HG02571 (cell line): ENCODE data around the gene GHRL.

Experiments used
- ATAC-seq: cut with Tn5 transposase; IDR thresholded peaks from one replicate; pipeline ENCODE4 v1.9.1; 2021; ENCODE audit warnings: mild to moderate bottlenecking, moderate library complexity; ENCODE audit not compliant: unreplicated experiment

GHRL gene

DNA sequence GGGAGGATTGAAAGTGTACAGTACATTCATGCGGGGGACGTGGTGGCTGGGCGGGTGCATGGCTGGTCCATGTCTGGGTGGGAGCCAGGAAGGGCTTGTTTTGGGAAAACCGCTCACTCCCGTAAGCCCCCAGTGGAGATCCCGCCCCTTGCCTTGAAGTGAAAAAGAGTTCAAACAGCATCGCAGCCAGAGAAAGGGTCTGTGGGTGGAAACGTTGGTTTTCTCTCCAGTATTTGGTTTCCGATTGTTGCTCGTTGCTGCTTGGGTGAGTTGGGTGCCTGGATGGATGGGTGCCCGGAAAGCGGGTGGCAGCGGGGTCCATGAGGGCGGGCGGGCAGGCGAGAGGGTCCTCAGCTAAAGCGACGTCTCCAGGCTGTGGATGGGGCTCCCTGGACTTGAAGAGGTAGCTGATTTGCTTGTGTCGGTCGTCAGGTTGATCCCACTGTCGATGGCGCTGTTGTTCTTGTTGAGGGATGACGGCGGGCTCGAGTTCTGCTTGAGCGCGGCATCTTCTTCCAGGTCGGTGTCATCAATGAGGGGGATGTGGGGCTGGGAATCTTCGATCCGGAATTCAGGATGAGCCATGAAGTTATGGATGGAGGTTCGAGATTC lies 35.8 kb upstream of the GHRL start:
- no peak for ATAC-seq

- no peak for ATAC-seq
Measured at GRCh38 chr3:10327592-10327991, 34.8 kb upstream of the GHRL start.

- ATAC-seq, result no peak
Measured at GRCh38 chr3:10322352-10322710, 29.6 kb upstream of the GHRL start.

DNA sequence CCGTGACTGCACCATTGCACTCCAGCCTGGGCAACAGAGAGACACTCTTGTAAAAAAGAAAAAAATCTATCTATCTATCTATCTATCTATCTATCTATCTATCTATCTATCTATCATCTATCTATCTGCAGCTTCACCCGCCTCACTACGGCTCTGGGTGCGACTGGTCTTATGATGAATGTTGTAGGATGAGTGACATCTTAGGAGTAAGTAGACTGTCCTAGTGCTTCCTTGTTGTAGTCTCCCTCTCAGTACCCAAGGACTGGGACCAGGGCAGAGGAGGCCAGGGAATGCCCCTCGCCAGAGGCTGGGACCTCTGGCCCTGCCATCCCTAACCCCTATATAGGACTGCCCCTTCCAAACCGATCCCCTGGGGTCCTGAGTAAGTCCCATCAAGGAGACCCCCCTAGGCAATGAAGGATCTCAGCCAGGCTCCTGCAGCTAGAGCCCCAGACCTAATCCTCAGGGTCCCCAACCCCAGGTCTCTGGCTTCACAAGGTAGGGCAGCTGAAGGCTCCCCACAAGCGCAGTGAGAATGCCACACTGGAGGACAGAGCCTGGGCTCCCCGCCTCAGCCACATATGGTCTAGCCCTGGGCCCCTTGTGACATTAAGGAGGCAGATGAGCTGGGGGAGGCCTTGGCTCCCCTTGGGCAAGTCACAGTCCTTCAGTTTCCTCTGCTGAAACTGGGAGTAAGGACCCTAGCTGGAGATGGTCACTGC lies 29.0 kb upstream of the GHRL start:
- no peak for ATAC-seq

DNA sequence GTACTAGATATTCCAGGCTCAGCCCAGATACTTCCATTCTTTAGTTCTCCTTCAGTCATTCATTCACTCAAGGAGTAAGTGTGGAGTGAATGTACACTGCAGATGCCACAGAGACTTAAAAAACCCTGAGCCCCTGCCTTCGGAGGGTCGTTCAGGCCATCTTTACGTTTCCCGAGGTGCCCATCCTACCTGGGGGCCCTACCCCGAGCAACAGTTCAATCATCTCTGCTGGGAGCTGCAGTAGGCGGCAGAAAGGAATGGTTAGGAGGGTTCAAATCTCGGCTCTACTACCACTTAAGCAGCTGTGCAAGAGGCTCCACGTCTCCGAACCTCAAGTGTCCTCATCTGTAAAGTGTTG lies 27.6 kb upstream of the GHRL start:
- ATAC-seq, result peak; percentile 2

- no peak for ATAC-seq
Measured at GRCh38 chr3:10319804-10320203, 27.1 kb upstream of the GHRL start.

GRCh38 chr3:10319251-10319650 lies 26.5 kb upstream of the GHRL start:
- ATAC-seq, result no peak

GRCh38 chr3:10317961-10318350 lies 25.2 kb upstream of the GHRL start:
- ATAC-seq, result no peak

GRCh38 chr3:10317311-10317960 lies 24.7 kb upstream of the GHRL start:
- ATAC-seq, result no peak

DNA sequence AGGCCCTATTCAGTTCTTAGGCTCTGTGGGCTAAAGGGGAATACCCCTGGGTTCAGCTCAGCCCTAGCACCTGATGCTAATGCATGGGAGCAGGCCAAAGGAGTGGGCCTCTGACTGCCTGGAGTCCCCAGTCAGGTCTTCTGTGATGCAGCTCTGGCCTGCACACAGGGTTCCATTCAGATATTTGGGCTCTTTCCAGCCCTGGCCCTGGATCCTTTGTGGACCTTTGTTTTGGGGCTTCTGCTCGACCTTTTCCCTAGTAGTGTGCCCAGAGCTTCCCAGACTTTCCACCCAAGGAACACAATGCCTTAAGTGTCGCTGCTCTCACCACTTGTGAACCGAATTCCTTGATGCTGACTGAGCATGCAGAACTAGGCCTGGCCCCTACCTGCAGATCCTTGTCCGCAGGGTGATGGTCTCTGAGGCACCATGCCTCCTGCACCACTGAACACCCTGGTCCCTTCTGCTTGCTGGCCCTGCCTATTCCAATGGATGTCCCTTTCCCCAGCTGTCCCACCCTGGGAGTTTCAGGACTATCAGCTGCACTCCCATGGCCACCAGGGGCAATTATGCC lies 23.1 kb upstream of the GHRL start:
- ATAC-seq, result no peak

DNA sequence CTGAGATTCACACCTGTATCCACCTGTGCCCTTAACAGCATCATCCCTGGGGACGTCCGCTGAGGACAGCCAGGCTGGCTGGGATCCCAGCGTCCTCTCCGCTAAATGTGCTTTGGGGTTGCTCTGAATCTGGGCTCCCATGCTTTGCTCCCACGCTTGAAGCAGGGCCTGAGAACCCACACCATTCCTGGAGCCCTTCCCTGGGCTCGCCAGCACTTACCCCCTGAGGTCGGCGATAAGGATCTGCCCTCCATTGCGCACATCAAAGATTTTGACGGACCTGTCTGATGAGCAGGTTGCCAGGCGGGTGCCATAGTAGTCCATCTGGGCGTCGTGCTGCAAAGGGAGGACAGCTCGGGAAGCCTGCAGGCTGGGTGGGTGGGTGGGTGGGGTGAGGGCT lies 22.4 kb upstream of the GHRL start:
- ATAC-seq, result no peak

- no peak for ATAC-seq
Measured at GRCh38 chr3:10312861-10313260, 20.1 kb upstream of the GHRL start.

- no peak for ATAC-seq
Measured at GRCh38 chr3:10312391-10312790, 19.6 kb upstream of the GHRL start.

- no peak for ATAC-seq
Measured at GRCh38 chr3:10311710-10312109, 19.0 kb upstream of the GHRL start.

GRCh38 chr3:10310578-10310977 lies 17.8 kb upstream of the GHRL start:
- no peak for ATAC-seq

DNA sequence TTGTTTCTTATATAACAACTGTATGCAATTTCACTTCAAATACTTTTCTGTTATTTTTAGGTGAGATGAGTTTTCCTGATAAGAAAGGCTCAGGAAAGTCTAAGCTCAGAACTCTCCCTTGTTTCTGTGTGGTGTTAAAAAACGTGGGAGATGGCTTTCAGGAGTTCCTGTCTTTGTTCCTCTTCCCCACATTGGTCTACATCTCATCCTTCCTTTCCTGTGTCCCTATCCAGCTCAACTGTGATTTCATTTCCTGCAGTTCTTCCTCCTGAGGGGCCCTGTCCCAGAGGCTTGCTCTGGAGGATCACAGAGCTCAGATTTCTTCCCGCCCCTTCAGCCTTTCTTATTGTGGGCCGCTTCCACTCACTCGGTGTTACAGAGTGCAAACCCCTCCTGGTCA lies 17.0 kb upstream of the GHRL start:
- ATAC-seq, result no peak

DNA sequence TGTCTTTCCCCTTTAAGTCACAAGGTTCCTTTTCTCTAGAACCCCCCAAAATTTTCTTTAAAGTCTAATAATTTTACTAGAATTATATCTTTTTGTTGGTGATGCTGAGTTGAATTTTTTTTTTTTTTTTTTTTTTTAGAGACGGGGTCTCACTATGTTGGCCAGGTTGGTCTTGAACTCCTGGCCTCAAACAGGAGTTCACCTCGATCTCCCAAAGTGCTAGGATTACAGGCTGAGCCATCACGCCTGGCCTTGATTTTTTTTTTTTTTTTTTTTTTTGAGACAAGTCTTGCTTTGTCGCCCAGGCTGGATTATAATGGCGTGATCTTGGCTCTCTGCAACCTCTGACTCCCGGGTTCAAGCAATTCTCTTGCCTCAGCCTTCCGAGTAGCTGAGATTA lies 15.9 kb upstream of the GHRL start:
- ATAC-seq, result no peak

DNA sequence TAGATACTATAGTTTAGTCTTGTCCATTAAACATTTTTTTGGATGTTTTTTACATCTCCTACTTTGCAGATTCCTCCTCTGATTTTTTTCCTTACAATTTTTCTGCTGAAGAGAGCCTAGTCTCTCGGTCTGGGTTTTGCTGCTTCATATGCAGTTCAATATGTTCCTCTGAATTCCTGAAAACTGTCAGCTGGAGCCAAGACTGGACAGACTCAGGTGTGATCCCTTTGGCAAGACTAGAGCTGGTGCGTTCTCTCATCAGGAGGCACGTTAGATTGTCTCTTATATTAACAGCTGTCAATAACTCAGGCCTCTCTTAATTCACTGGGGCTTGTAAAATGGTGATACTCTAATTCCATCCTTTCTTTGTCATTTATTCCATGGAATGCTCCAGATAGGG lies 13.4 kb upstream of the GHRL start:
- no peak for ATAC-seq

DNA sequence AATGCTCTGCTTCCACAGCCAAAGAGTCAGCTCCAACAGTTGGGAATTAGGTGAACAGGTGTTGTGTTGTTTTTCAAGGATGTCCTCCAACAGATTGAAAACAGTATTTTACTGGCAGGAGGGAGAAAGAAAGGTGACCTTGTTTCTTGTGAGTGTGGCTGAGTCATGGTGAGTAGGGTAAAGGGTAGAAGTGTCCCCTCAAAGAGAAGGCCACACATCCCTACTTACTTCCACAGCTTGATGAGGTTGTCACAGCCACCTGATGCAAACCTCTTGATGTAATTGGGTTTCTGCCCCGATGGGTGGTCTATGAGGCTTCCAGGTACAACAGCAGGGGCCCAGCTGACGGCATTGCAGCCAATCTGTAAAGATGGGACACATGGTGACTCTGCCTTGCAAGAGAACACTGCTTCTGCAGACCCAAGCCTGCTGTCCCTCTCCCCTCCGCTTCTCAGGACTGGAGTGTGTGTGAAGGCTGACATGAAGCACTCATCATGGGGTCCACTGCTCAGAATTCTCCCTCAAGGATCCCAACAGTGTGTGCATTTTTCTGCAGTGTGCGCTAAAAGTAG lies 12.7 kb upstream of the GHRL start:
- ATAC-seq, result no peak

DNA sequence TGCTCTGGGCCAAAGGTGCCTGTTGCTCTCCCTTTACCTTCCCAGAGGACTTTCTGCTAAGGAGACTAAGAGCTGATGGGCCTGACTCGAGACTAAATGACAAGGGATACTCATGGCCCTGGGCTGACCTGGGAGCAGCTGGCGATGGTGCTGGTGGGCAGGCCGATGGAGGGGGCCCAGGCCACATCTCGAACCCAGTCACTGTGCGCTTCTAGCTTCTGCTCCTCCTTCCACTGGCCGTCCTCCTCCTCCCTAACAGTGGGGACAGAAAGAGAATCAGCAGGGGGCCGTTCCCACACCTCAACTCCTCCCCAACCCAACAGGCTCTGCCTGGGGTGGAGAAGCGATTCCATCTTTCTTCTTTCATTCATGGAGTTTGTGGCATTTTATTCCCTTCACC lies 12.2 kb upstream of the GHRL start:
- no peak for ATAC-seq

DNA sequence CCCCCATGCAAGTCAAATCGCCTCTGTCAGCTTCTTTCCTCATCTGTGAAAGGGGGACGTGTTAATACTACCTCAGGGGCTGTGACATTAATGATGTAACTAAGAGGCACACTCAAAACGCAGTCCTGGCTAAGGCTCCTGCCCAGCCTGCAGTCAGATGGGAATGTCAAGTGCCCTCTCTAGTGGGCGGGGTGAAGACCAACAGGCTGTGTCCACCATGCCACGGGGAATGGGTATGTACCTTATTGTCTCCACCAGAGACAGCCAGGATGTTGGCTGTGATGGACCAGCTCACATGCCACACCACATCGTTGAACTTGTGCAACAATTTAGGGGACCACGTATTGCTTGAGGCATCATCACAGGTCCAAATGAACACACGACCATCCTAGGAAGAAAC lies 11.0 kb upstream of the GHRL start:
- no peak for ATAC-seq

- no peak for ATAC-seq
Measured at GRCh38 chr3:10303105-10303504, 10.4 kb upstream of the GHRL start.
